Renal pelvis (tissue), 4 donors: ENCODE measurements around the gene MNAT1. TPM values are rescaled to one million over a fixed set of nuclear protein-coding genes. Genes with fewer than 3 reads are reported as not detected.
"Not testable (repeated sequence)": the region's sequence is repeated elsewhere in the genome, so short reads cannot be mapped to it uniquely, and the experiment has no call there.

ENCODE experiments used
- DNase-seq: peaks from one replicate; pipeline ENCODE4 v3.0.0-alpha.2; 2013
- polyA plus RNA-seq, 3 donors: library from polyadenylated mRNA; unstranded; fragments of 120-200 nt; gene quantifications; one replicate each; pipeline ENCODE4 v1.2.1, GENCODE V29; 2013; ENCODE audit not compliant: insufficient read length in 3 of 3

Gene MNAT1
- polyA plus RNA-seq, 3 donors, result 39.7 to 46.2 (median 40.3) TPM

DNA sequence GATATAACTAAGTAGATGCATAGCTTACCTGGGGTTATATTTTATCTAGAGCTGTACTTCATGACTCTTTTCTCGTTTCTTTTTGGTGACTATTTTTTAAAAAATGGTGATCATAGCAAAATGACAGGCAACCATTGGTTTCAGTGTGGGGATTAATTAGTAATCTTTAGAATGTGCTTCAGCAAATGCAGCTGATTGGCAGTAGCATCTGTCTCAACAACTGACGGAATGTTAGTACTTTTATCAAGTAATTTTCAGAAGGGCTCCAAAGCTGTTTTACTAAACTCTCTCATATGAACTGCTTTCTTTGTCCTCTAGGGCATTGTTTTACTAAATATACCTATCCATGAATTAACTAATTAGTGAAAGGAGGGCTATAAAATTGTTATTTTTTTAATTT, 128.7 kb downstream of the MNAT1 start:
- DNase-seq, result no peak

DNA sequence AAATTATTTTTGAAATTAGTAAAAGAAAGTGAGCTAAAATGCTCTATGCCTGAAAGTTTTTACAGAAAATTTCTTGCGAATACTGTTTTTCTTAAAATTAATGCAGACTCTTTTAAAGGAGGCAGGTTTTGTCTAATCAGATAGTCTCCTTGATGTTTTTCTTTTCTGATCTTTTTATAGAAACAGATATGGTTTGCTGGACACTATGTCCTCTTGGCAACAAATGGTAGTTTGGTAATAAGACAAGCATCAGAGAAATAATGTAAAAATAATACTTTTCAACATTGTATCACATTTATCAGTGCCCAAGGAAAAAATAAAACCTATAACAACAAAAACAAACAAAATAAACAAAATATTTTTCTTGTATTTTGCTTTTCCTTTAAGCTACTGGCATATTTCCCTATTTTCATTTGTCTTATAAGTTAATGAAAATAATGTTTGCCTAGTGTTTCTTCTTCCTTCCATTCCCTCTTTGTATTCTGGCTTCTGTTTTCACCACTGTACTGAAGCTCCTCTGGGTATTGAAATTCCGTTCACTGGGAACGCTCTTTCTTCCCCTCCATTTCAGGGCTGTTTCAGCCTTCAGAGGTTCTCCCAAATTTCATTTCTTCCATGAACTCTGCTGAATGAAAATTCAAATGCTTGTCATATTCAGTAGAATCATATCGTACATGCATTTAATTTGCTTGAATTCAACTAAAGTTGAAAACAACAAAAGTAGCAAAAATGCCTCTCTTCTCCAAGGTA, 131.0 kb downstream of the MNAT1 start:
- DNase-seq, result no peak

DNA sequence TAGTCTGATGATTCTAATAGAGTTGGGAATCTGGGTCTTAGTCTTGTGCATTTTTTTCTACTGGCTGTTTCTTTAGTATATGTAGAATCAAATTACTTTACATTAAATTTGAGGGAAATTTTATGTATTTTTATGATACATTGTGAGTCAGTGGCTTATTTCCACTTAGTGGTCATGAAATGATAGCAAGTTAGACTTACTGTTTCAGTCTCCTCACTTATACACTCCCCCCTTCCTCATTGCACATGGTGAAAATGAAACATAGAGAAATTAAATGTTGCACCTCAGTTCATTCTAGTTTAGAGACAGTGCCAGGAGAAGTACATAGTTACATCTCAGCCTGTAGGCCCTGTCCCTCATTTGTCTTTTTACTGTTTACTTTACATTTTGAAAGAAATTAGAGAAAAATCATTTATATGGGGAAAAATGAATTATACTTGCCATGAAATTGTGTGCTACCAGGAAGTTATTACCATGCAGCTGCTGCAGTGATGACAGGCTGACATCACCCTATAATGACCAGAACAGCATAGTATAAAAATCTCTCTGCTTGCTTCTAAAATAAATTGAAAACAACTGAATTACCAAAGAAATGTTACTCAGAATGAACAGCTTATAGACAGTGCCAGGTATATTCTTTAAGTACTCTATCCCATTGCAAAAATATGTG, 133.1 kb downstream of the MNAT1 start:
- DNase-seq, result no peak

DNA sequence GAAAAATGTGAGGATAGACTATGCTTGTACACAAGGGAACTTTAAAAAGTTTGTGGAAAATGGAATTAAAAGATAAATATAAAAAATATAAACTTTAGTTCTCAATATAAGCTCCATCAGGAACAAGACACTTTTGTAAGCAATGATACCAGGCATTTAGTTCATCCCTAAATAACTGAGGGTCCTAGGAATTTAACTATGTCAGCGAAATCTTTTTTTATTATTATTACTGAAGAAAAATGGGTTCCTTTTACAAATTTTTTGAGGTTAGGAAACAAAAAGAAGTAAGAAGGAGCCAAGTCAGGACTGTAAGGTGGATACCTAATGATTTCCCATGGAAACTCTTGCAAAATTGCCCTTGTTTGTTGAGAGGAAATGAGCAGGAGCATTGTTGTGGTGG, 143.6 kb downstream of the MNAT1 start:
- no peak for DNase-seq

DNA sequence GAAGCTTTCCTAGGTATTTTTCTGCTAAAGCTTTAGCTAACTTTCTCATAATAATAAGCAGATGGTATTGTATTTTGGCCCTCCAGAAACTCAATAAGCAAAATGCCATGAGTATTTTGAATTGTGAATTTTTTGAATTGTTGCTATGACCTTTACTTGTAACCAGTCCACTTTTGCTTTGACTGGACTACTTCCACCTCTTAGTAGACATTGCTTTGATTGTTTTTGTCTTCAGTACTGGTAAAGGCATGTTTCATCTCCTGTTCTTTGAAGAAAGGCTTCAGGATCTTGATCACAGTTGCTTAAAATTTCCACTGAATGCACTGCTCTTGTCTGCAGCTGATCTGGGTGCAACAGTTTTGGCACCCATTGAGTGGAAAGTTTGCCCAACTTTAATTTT, 144.0 kb downstream of the MNAT1 start:
- DNase-seq, result no peak

DNA sequence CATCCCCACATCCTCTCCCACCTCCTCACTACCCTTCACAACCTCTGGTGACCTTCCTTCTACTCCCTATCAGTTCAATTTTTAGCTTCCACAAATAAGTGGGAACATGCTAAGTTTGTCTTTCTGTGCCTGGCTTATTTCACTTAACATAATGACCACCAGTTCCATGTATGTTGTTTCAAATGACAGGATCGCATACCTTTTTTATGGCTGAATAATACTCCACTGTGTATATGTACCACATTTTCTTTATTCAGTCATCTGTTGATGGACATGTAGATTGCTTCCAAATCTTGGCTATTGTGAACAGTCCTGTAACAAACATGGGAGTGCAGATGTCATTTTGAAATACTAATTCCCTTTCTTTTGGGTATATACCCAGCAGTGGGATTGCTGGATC, 147.7 kb downstream of the MNAT1 start:
- no peak for DNase-seq

DNA sequence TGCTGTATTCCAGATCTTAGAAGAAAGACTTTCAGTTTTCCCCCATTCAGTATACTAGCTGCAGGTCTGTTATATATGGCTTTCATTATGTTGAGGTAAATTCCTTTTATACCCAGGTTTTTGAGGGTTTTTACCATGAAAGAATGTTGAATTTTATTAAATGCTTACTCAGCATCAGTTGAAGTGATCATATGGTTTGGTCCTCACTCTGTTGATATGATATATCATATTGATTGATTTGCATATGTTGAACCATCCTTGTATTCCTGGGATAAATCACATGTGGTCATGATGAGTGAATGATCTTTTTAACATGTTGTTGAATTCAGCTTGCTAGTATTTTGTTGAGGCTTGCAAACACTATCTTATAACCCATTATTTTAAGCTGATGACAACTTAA, 149.6 kb downstream of the MNAT1 start:
- no peak for DNase-seq

DNA sequence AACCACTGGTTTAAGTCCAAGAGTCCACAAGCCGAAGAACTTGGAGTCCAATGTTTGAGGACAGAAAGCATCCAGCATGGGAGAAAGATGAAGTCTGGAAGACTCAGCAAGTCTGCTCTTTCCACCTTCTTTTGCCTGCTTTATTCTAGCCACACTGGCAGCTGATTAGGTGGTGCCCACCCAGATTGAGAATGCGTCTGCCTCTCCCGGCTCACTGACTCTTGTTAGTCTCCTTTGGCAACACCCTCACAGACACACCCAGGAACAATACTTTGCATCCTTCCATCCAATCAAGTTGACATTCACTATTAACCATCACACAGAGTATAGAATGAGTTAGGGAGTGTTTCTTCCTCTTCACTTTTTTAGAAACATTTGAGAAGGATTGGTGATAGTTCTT, 156.1 kb downstream of the MNAT1 start:
- not testable (repeated sequence) for DNase-seq

DNA sequence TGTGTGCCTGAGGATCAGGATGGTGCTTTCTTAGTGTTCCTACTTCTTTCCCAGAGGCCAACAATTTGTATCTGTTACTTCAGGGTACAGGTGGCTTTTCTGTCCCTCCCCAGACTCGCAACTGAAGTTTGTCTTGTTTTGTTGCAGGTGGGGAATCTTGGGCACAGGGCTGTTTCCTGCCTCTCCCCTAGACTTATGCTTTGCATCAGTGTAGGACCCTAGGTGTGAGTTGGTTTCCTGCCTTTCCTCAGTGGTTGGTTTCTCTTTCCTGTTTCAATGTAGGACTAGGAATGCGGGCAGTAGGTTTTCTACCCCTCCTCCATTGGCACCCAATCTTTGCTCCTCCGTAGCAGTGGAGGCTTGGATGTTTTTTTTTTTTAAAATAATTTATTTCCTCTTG, 159.3 kb downstream of the MNAT1 start:
- DNase-seq, result no peak

DNA sequence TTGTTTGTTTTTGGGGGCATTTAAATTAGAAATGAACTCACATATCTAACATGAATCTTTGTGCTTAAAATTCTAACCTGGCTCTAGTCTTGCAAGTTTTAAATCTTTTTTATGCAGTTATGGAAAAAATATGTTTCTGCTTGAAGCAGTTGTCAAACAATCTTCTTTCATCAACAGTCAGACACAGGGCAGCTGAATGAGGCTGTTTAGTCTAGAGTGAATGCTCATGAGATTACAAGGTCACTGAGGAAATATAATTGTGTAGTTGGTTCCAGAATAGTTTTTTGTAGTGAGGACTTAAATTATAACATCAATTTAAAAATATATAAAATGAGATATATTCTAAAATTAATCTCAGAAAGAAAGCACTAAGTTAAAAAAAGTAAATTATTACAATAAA, 169.8 kb downstream of the MNAT1 start:
- no peak for DNase-seq

DNA sequence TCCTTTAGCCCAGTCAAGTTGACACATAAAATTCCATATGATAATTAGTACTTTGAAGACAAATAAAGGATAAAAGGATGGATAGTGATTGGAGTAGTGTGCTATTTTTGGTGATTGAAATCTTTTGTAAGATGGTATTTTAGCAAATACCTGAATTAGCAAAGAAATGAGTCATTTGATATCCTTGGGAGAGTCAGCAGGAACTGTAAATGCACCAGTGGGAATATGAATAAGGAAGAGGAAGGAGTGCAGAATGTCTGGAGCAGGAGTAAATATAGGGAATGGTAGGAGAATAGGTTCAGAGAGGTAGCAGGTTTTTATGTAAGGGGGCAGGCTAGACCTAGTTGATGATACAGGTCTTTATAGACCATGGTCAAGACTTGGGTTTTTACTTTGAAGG, 171.4 kb downstream of the MNAT1 start:
- no peak for DNase-seq

DNA sequence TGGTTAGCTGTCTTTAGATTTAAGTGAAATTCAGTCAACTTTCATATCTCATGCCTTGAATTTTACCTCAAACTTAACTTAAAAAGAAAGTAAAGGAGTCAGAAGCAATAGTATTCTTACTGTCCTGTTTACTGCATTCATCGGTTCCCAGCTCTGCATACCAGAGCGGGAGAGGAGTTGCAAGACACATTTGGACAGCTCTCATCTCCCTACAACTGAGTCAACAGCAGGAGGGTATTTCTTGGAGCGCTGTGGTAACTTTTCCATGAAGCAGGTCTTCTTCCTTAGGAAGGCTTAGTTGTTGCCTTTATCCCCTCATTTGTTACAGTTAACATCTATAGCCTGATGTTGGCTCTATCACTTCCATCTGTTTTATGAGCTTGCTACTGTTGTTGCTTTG, 181.2 kb downstream of the MNAT1 start:
- DNase-seq, result no peak

DNA sequence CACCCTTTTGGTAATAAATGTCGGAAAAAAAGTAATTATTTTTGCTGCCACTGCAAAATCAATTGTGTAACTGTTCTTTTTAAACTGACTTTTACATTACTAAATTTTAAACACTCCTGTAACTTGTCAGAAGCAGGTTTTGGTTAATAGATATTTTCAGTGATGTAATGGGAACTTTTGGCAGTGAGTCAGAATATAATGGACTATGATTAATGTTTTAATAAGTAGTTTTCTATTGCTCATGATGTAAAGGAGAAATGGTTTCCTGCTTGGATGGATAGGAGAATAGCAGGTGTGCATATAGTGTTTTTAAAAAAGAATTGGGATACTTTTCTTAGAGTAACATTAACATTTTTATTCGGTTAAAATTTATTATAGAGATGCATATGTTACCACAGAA, 187.5 kb downstream of the MNAT1 start:
- DNase-seq, result no peak

DNA sequence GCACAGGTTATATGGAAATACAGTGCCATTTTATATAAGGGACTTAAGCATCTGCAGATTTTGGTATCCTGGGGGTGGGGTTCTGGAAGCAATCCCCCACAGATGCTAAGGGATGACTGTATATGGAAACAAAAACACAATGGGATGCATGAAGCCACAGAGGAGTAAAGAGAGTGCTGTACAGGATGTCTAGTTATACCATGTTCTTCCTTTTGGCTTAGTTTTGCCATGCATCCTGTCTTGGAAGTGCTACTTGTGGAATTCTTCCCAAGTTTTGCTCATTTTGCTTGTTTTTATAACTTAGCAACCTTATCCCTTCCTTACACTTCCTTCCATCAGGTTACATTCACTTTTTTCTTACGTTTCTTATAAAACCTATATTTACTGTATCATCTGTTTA, 190.7 kb downstream of the MNAT1 start:
- no peak for DNase-seq

DNA sequence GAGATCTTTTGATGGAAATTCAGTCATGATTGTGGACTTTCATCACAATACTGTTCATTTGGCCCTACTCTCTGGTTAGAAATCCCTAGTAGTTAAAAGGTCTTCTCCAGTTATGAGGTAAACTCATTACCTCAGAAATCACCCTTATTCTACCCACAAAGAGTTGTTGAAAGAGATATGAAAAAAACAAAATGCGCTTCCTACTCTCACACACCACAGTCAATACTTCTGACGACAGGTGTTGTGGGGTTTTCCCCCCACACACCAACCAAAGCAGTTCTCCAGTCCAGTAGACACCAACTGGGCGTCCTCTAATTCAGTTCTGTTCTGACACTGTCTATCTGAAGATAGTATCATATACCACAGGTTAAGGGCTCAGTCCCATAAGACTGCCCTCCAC, 191.4 kb downstream of the MNAT1 start:
- DNase-seq, result no peak

DNA sequence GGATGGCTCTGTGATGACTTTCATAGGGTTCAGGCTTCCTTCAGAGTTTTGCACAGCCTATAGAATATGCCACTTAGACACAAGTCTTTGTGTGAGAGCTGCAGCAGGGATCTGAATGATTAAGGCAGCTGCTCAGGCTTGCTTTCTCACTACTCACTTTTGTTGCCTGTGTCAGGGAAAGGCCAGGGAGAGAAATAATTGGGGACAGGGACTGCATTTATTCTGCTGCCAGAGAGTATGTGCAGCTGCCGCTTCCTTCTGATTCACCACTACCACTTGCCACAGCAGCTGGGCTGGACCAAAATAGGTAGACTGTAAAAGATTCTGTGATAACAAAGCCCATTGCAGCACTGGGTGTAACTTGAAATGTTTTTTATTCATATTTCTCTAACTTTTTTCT, 196.7 kb downstream of the MNAT1 start:
- no peak for DNase-seq

DNA sequence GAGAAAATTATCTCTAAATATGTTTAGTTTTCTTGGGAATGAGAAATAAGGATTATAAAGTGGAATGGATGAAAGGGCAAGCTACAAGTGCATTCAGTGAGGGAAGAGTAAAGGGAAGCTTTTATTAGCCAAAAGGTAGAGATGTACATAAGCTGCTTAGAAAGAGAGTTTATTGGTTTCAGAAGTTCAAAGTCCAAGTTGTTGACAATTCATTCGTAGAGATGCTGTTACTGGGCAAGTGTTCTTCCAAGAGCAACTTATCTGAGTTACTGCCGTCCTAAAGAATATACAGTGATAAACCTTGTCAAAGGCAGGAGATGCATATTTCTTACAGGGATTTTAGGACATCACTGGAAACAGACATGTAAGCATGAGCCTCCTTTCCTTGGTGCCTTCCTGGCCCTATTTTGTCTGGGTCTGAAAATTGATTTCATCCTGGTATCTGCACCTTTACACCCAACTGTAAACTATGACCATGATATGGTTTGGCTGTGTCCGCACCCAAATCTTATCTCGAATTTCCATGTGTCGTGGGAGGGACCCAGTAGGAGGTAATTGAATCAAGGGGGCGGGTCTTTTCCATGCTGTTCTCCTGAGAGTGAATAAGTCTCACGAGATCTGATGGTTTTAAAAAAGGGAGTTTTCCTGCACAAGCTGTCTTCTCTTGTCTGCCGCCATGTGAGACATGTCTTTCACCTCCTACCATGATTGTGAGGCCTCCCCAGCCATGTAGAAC, 199.5 kb downstream of the MNAT1 start:
- DNase-seq, result no peak

DNA sequence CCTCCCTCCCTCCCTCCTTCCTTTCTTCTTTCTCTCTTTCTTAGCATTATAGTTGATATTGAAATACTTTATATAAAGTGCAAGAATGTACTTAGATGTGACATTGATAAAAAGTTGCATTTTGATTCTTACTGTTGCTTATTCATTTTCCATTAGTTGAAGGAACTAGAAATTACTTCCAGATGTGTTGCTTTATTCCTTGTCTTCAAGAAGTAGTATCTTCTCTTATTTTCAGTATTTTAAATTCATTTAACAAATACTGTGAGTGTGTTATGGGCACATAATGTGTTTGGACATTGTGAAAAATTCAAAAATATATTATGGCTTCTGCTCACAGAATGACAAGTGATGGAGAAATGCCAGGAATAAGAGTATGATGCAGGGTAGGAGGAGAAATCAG, 200.8 kb downstream of the MNAT1 start:
- DNase-seq, result no peak

DNA sequence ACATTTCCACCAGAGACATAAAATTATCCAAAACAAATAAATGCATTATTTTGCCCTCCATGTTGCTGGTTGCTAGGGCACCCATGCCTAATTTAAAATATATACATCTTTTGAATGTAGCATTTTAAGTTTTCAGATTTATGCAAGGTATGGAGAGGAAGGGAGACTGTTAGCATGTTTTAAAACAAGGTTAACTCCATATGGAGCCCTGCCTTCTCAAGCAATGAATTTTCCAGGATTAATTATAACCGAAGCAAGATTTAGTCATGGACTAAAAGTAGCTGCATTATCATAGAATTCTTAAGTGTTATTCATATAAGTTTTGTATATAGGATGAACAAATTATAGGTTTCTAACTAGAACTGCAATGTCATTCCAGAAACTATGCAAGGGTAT, 209.1 kb downstream of the MNAT1 start:
- DNase-seq, result no peak

DNA sequence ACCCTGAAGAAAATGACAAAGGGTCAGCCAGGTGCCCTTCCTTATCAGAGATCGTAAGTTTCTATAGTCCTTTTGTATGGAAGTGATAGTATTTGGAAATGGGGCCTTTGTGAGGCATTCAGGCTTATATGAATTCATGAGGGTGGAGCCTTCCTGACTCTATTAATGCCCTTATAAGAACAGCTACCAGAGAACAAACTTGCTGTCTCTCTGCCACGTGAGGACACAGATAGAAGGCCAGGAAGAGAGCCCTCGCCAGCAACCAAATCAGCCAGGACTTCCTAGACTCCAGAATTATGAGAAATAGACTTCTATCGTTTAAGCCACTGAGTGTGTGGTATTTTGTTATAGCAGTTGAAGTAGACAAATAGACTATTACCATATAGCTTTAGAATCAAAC, 209.6 kb downstream of the MNAT1 start:
- DNase-seq, result no peak

DNA sequence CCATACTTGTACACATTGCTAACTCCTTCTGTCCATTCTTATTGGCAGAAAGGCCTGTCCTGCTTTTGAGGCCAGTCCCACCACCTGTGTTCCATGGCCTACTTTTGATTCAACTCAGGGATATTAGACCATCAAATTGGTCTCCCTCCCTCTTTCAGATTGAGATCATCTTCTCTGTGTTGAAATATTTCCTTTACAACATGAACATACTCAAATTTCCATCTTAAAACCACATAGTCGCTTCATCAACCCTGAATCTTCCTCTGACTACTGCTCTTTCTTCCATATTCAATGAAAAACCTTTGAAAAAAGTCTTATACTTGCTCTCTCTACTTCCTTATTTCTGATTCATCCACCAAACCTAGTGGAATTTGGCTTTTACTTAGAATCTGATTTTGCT, 211.4 kb downstream of the MNAT1 start:
- DNase-seq, result no peak

DNA sequence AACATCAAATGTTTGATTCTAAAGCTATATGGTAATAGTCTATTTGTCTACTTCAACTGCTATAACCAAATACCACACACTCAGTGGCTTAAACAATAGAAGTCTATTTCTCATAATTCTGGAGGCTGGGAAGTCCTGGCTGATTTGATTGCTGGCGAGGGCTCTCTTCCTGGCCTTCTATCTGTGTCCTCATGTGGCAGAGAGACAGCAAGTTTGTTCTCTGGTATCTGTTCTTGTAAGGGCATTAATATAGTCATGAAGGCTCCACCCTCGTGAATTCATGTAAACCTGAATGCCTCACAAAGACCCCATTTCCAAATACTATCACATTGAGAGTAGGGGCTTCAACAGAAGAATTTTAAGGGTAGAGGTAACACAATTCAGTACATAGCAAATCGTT, 212.2 kb downstream of the MNAT1 start:
- no peak for DNase-seq

DNA sequence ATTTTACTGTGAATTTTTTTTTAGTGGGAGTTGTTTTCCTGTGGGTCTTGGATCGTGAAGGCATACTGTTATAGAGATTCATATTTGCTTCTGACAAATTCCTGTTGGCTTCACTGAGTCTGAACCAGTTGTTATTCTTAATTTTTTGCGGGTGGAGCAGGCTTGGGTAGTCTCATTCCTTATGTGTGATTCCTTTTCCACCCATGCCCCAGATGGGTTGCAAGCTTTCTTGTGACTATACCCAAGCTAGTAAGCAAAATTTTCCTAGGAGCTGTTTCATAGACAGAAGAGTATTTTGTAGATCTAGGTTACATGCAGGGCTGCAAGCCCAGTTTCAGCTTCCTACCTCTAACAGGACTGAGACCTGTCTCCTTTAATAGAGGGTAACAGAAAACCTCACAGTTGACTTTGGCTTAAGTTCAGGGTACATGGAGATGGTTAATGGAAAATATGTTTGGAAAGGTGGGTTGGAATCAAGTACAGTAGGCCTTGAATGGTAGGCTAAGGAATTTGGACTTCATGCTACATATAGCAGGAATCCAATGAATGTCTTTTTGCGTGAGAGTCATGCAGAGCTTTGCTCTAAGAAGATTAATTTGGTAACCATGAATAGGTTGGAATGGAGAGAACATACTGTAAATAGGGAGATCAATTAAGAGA, 217.3 kb downstream of the MNAT1 start:
- no peak for DNase-seq
